ENCODE measurements around the gene LHX2. TPM values are rescaled to one million over a fixed set of nuclear protein-coding genes. Genes with fewer than 3 reads are reported as not detected.

LHX2 gene
- polyA plus RNA-seq, 3 donors = 0.38 to 0.43 TPM; not detected in 1

GRCh38 chr9:124050955-124051354, 39.4 kb downstream of the LHX2 start:
- no peak for DNase-seq (ENCODE audit: low read depth in 3 of 3, low spot score in 2 of 3)

- DNase-seq (ENCODE audit: low read depth in 3 of 3, low spot score in 2 of 3) = no peak
Measured at GRCh38 chr9:124052401-124052800, 40.8 kb downstream of the LHX2 start.

GRCh38 chr9:124054582-124055227, 43.1 kb downstream of the LHX2 start:
- DNase-seq (ENCODE audit: low read depth in 3 of 3, low spot score in 2 of 3) = no peak

- no peak for DNase-seq (ENCODE audit: low read depth in 3 of 3, low spot score in 2 of 3)
Measured at GRCh38 chr9:124060844-124061605, 49.5 kb downstream of the LHX2 start.

- DNase-seq (ENCODE audit: low read depth in 3 of 3, low spot score in 2 of 3) = no peak
Measured at GRCh38 chr9:124062172-124062571, 50.6 kb downstream of the LHX2 start.

- no peak for DNase-seq (ENCODE audit: low read depth in 3 of 3, low spot score in 2 of 3)
Measured at GRCh38 chr9:124066783-124067577, 55.4 kb downstream of the LHX2 start.

GRCh38 chr9:124068251-124068650, 56.7 kb downstream of the LHX2 start:
- no peak for DNase-seq (ENCODE audit: low read depth in 3 of 3, low spot score in 2 of 3)

GRCh38 chr9:124074746-124075145, 63.2 kb downstream of the LHX2 start:
- DNase-seq (ENCODE audit: low read depth in 3 of 3, low spot score in 2 of 3) = no peak

- DNase-seq (ENCODE audit: low read depth in 3 of 3, low spot score in 2 of 3) = no peak
Measured at GRCh38 chr9:124075761-124076160, 64.2 kb downstream of the LHX2 start.

GRCh38 chr9:124077915-124078572, 66.5 kb downstream of the LHX2 start:
- DNase-seq (ENCODE audit: low read depth in 3 of 3, low spot score in 2 of 3) = no peak

GRCh38 chr9:124078641-124079040, 67.1 kb downstream of the LHX2 start:
- no peak for DNase-seq (ENCODE audit: low read depth in 3 of 3, low spot score in 2 of 3)

GRCh38 chr9:124079176-124079925, 67.8 kb downstream of the LHX2 start:
- no peak for DNase-seq (ENCODE audit: low read depth in 3 of 3, low spot score in 2 of 3)

GRCh38 chr9:124082622-124083021, 71.1 kb downstream of the LHX2 start:
- no peak for DNase-seq (ENCODE audit: low read depth in 3 of 3, low spot score in 2 of 3)

Other genes with a start within 250 kb of the LHX2 start
- 10 to 100 TPM; 18.8 to 23.1 (median 20.9) TPM for gene DENND1A, start 81.6 kb upstream of the LHX2 start, polyA plus RNA-seq (ENCODE audit: insufficient read length in 3 of 3)
- 10 to 100 TPM; 26.9 to 32.8 (median 27.9) TPM for gene NEK6, start 246.2 kb downstream of the LHX2 start, polyA plus RNA-seq (ENCODE audit: insufficient read length in 3 of 3)

Measured in right renal cortex interstitium (tissue), 3 donors.